Psoas muscle (tissue), 8 donors: ENCODE data around the gene GLCCI1. TPM values are rescaled to one million over a fixed set of nuclear protein-coding genes. Genes with fewer than 3 reads are reported as not detected.

Experiments
- ATAC-seq, 4 donors: fragments of 200-7000 bp; cut with Tn5 transposase; one replicate each; pipeline ENCODE4 v1.9.1; 2020; ENCODE audit warnings: moderate library complexity in 3 of 4, mild to moderate bottlenecking in 2 of 4
- DNase-seq, 2 donors: peaks; one replicate each; pipeline ENCODE4 v3.0.0-alpha.2; 2020
- H3K27ac ChIP-seq: fragments of 200-600 bp; one replicate; pipeline ENCODE4 v1.8.0; 2022
- H3K27me3 ChIP-seq, 3 donors: fragments of 200-600 bp in 1 of 3; one replicate each; pipeline versions ENCODE4 v1.6.1 to v1.8.0; 2013 to 2022; ENCODE audit warnings: low read length in 2 of 3, mild to moderate bottlenecking in 2 of 3, moderate library complexity in 1 of 3; ENCODE audit not compliant: insufficient read depth in 3 of 3
- H3K36me3 ChIP-seq, 2 donors: fragments of 200-600 bp in 1 of 2; one replicate each; pipeline versions ENCODE4 v1.6.1 to v1.8.0; 2013 to 2022; ENCODE audit warnings: low read depth in 1 of 2, mild to moderate bottlenecking in 1 of 2, moderate library complexity in 1 of 2; ENCODE audit not compliant: insufficient read depth in 1 of 2
- H3K4me1 ChIP-seq: fragments of 200-600 bp; one replicate; pipeline ENCODE4 v1.8.0; 2022
- H3K4me3 ChIP-seq: fragments of 200-600 bp; one replicate; pipeline ENCODE4 v1.8.0; 2022; ENCODE audit warnings: mild to moderate bottlenecking
- H3K9me3 ChIP-seq: fragments of 200-600 bp; one replicate; pipeline ENCODE4 v1.8.0; 2022
- WGBS, 3 donors: extraction: QIAGEN DNeasy Blood & Tissue Kit; methylation state at CpG; one replicate each; pipeline versions ENCODE4 v1.1.6 to v1.1.7; 2013; 5-methylcytosine and 5-hydroxymethylcytosine counted together
- intact Hi-C, 2 donors: fragments of 100-400 bp; cut with DNase I; formaldehyde crosslinking; loops; one replicate each; pipeline versions ENCODE4 v1.11.0 to v1.14.2; 2022
- polyA plus RNA-seq, 3 donors: library from polyadenylated mRNA; stranded (reverse); fragments of 200-250 nt; gene quantifications; one replicate each; pipeline ENCODE4 v1.2.3, GENCODE V29; 2013
- total RNA-seq, 4 donors: library from RNA; stranded (reverse); fragmentation: NEBNext Ultra II Directional in 2 of 4; extraction: Animal tissue kit (Norgen Biotek cat#: 25700) in 2 of 4; gene quantifications; one replicate each; pipeline versions ENCODE4 v1.2.1 to v1.2.4, GENCODE V29; 2021 to 2023
- TF ChIP-seq, protein P1 (sequence below): fragments of 200-600 bp; IDR thresholded peaks from one replicate; pipeline ENCODE4 v1.8.0; 2022; ENCODE audit warnings: antibody characterized with exemption
- donor health status: healthy with polysubstance abuse.
- donor health status: DM: no; HTN: no; CAD: no; lungs with moderate emphysema.
- donor health status: Bipolar disorder and iron deficiency.
- donor health status: healthy.
- donor health status: DM: yes; HTN: yes; CAD: no.
- donor health status: DM: no; HTN: no; CAD: no.
- donor health status: DM: no; HTN: no; CAD: no.
- donor health status: DM: yes; HTN: yes; CAD: no.

Gene GLCCI1
- total and polyA plus RNA-seq, 7 donors, result 0.57 to 8.0 (median 3.1) TPM

- no peak for ATAC-seq
These were observed 82.8 kb downstream of the GLCCI1 start for GRCh38 chr7:8051373-8051772.

DNA sequence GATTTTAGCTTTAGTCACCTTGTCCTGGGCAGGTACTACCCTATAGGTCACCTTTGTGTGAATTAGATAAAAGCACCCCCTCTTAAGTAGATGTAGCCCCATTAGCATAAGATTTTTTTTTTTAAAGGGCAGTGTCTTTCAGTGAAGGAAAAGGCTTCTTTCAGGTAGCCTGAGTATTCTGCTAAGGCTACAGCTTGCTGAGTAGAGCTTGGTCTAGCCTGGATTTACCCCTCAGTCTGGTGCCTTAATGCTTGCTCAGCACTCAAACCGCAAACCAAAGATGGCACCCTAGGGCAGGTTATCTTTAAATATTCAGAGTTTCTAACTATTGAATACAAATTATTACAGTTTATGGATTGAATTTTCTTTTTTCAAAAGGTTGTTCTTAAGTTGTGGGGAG lies 83.4 kb downstream of the GLCCI1 start:
- no peaks in the 10 kb centered on the region for H3K9me3 ChIP-seq
- H3K4me3 ChIP-seq, result no peak overlapping the region
- TF ChIP-seq, protein P1, sequence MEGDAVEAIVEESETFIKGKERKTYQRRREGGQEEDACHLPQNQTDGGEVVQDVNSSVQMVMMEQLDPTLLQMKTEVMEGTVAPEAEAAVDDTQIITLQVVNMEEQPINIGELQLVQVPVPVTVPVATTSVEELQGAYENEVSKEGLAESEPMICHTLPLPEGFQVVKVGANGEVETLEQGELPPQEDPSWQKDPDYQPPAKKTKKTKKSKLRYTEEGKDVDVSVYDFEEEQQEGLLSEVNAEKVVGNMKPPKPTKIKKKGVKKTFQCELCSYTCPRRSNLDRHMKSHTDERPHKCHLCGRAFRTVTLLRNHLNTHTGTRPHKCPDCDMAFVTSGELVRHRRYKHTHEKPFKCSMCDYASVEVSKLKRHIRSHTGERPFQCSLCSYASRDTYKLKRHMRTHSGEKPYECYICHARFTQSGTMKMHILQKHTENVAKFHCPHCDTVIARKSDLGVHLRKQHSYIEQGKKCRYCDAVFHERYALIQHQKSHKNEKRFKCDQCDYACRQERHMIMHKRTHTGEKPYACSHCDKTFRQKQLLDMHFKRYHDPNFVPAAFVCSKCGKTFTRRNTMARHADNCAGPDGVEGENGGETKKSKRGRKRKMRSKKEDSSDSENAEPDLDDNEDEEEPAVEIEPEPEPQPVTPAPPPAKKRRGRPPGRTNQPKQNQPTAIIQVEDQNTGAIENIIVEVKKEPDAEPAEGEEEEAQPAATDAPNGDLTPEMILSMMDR, result no peak
- no peaks in the 10 kb centered on the region for H3K4me1 ChIP-seq
- intact Hi-C loops, result no loop called here
- DNase-seq (no peak), ATAC-seq (no peak)
- WGBS, 3 donors, result 97 to 100% (median 100%) methylated on average over 1 of the region's 1 CpG
- H3K36me3 ChIP-seq, result peaks cover 0 to 17% of the 10 kb centered on the region in 2 donors
- H3K27ac ChIP-seq, result no peak overlapping the region
- no peaks in the 10 kb centered on the region for H3K27me3 ChIP-seq

More at GRCh38 chr7:8051373-8051772, 82.8 kb downstream of the GLCCI1 start:
- H3K4me1 ChIP-seq, result no peaks in the 10 kb centered on the region
- H3K36me3 ChIP-seq, result peaks cover 0 to 14% of the 10 kb centered on the region in 2 donors
- 78 to 81% (median 78%) methylated on average over 1 of the region's 1 CpG for WGBS, 3 donors
- intact Hi-C loops, result no loop called here
- TF ChIP-seq, protein P1, result no peak
- H3K4me3 ChIP-seq, result no peak overlapping the region
- H3K9me3 ChIP-seq, result no peaks in the 10 kb centered on the region
- DNase-seq, result no peak
- no peaks in the 10 kb centered on the region for H3K27me3 ChIP-seq
- no peak overlapping the region for H3K27ac ChIP-seq

DNA sequence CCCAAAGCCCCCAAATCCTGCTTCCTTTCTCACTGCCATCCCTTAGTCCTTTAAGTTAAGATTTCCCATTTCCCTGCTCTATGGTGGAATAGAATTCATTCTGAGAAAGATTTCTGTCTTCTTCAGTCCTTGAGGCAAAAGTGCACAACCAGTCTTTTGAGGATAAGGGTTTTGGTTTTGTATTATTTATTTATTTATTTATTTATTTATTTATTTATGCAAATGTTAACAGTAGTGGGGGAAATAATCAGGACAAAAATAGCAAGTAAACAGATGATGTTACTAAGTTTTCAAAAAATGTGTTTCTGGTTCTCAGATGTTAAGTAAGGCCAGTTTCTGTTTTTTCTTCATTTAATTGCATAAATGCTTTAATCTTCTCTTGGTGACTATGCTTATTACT lies 84.2 kb downstream of the GLCCI1 start:
- peaks cover 0 to 20% of the 10 kb centered on the region in 2 donors for H3K36me3 ChIP-seq
- H3K27ac ChIP-seq, result no peak overlapping the region
- DNase-seq (no peak), ATAC-seq (no peak)
- H3K9me3 ChIP-seq, result no peaks in the 10 kb centered on the region
- no peaks in the 10 kb centered on the region for H3K27me3 ChIP-seq
- intact Hi-C loops, result no loop called here
- TF ChIP-seq, protein P1, result no peak
- H3K4me1 ChIP-seq, result no peaks in the 10 kb centered on the region
- no peak overlapping the region for H3K4me3 ChIP-seq

- no peaks in the 10 kb centered on the region for H3K27me3 ChIP-seq
- ATAC-seq, result no peak
- intact Hi-C loops, result no loop called here
These were observed 87.8 kb downstream of the GLCCI1 start for GRCh38 chr7:8056439-8056838.

GRCh38 chr7:8057566-8057965 lies 89.0 kb downstream of the GLCCI1 start:
- DNase-seq (no peak), ATAC-seq (no peak)
- Histone ChIP-seq H3K27ac (no peak overlapping the region), H3K36me3 (peaks cover 0 to 34% of the 10 kb centered on the region in 2 donors), H3K9me3 (no peaks in the 10 kb centered on the region), H3K4me3 (no peak overlapping the region), H3K27me3 (no peaks in the 10 kb centered on the region), H3K4me1 (no peaks in the 10 kb centered on the region)
- 90 to 100% (median 97%) methylated on average over 1 of the region's 1 CpG for WGBS, 3 donors
- TF ChIP-seq, protein P1, result no peak
- intact Hi-C loops, result no loop called here

More at GRCh38 chr7:8056439-8056838, 87.8 kb downstream of the GLCCI1 start:
- TF ChIP-seq, protein P1, result no peak
- DNase-seq, result no peak
- Histone ChIP-seq H3K27ac (no peak overlapping the region), H3K9me3 (no peaks in the 10 kb centered on the region), H3K36me3 (peaks cover 0 to 34% of the 10 kb centered on the region in 2 donors), H3K4me1 (no peaks in the 10 kb centered on the region), H3K4me3 (no peak overlapping the region)
